HG03060 (cell line): Measurements from ENCODE around the gene COX5B.
A peak's percentile ranks its signal among the peaks of the same experiment; 100 is the strongest.
"Not testable (repeated sequence)": the region's sequence is repeated elsewhere in the genome, so short reads cannot be mapped to it uniquely, and the experiment has no call there.

Experiments used
- ATAC-seq: cut with Tn5 transposase; IDR thresholded peaks from one replicate; pipeline ENCODE4 v1.9.1; 2021; ENCODE audit warnings: low read depth, moderate number of reproducible peaks; ENCODE audit not compliant: unreplicated experiment

The COX5B gene

DNA sequence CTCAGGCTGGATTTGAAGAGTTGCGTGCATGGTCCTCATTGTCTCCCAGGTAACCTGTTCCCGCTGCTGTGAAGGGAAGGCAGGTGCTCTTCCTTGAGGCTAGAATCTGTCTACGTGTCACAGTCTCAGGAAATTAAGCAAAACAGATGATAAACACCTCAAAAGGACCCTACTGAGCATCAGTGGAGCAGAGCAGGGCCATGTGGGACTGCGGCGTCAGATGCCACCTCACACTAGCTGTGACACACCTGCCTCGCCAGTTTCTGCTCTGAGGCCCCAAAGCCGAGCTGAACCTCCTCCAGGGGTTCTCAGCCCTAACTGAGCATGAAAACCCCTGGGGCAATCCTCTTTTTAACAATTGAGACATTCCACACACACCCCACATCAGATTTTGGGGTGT lies 25.7 kb downstream of the COX5B start:
- no peak for ATAC-seq

DNA sequence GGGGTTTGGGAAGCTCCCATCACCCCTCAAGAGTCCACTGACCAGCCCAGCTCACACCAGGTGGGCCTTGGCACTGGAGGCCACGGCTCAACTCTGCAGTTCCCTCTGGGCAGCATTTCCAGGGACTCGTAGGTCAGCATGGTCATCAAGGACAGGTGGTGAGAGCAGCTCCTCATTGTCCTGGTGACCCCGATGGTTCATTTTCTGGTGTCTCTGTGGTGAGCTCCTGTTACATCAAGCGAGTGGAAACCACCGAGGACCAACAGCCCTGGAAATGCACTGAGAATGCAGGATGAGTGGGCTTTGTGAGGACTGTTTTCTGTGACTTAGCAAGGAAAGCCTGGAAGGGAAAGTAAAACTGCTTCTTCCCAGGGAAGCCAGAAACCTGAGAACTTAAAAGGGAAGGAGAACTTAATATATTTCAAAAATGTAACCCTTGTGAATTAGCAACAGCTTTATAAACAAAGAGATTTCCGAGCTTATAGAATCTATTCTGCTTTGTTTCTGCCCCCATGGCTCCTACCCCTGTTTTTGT lies 26.8 kb downstream of the COX5B start:
- not testable (repeated sequence) for ATAC-seq

DNA sequence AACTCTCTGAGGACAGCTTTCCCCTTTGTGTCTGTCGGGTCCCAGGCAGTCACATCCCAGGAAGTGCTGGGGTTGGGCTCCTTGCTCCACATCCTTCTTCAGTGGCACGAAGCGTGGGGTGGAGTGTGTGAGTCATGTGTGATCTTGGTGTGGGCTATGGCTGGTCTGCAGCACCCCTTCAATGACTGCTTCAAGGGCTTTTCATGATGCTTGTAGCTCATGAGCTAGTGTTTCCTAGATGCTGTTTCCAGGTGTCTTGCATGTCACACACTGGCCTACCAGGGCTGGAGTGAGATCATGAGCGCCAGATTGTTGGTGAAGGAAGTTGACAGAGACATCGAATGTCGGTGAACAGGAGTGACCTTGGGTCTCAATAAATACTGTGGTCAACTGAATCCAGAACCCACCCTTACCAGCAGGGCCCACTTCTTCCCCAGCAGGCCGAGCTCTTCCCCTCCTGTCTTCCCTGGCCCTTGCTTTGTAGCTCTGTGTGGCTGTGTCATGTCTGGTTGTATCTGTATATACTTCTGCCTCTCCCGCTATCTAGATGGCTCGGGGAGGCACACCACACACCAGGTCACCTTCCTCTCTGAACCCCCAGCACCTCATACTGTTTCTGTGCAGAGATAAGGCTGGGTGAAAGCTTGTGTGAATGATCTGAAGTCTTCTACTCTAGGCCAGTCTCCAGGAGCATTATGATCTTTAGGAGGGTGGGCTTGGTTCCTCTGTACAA lies 27.5 kb downstream of the COX5B start:
- ATAC-seq = no peak

- ATAC-seq = no peak
Measured at GRCh38 chr2:97673915-97674283, 28.0 kb downstream of the COX5B start.

- no peak for ATAC-seq
Measured at GRCh38 chr2:97675430-97676113, 29.7 kb downstream of the COX5B start.

- no peak for ATAC-seq
Measured at GRCh38 chr2:97676620-97677019, 30.8 kb downstream of the COX5B start.

DNA sequence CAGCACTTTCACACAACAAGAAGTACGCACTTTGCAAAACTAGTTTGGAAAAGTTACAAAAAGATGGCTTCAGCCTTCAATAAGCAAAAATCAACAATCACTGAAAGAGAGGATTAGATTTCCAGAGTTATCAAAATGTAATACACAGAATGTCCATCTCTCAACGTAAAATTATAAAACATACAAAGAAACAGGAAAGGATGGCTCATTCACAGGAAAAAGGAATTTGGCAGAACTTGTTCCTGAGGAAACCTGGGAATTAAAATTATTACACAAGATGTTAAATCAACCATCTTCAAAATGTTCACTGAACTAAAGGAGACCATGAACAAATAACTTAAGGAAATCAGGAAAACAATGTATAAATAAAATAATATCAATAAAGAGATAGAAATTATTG lies 31.6 kb downstream of the COX5B start:
- no peak for ATAC-seq

GRCh38 chr2:97678298-97678697 lies 32.4 kb downstream of the COX5B start:
- no peak for ATAC-seq

DNA sequence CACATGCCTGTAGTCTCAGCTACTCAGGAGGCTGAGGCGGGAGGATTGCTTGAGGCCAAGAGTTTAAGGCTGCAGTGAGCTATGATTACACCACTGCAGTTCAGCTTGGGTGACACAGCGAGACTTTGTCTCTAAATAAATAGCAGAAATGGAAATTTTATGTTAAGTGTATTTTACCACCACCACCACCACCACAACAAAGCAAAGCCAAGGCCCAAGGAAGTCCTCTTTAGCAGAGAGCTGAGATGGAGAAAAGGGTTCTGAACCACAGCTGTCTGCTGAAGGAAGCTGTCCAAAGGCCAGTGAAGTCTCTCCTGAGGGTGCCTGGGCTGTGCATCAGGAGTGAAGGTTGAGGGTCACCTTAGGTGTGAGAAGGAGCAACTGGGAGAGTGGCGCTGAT lies 41.4 kb downstream of the COX5B start:
- ATAC-seq = not testable (repeated sequence)

DNA sequence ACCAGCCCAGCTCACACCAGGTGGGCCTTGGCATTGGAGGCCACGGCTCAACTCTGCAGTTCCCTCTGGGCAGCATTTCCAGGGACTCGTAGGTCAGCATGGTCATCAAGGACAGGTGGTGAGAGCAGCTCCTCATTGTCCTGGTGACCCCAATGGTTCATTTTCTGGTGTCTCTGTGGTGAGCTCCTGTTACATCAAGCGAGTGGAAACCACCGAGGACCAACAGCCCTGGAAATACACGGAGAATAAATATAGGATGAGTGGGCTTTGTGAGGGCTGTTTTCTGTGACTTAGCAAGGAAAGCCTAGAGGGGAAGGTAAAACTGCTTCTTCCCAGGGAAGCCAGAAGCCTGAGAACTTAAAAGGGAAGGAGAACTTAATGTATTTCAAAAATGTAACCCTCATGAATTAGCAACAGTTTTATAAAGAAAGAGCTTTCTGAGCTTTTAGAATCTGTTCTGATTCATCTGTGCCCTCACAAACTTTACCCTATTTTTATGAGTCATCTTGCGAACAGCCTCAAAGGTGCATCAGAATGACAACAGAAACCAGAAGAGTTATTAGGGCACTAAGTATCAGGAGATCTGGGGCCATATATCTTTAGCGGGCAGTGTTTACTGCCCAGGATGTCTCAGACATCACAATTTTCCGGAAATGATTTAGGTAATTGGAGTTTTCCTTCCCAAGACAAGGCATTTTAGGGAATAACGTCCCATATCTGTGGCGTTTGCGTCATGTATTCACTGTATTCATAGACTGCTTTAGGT lies 42.4 kb downstream of the COX5B start:
- peak; percentile 62 for ATAC-seq

DNA sequence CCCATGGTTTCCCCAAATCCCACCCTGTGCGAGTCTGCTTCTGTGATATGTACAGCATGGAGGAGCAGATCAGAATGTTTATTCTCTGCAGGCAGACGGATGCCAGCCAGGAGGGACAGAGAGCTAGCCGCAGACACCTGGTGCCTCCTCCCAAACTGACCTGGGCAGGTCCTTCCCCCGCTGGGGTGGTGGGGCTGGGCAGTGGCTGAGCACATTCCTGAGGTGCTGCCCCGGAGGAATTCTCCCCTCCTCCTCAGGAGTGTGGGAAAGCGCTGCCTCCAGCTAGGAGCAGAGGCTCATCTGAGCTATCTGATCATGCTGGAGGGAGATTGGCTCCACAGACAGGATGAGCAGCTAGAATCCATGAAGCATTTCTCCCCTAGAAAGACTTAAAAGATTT lies 45.3 kb downstream of the COX5B start:
- ATAC-seq = no peak

DNA sequence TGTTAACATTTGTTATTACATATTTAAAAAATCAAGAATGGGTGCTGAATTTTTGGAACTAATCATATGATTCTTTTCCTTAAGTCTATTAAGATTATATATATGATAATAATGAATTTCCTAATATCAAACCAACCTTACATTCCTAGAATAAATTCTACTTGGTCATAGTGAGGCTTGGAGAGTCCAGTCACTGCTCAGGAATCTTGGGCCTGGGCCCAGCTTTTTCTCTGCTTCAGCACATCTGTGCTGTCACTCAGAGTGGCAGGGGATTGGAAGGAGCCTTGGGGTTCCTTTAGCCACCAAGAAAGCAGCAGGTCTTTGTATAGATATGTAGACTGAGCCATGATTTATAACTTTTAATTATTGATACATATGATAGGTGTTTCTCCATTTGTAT lies 47.6 kb downstream of the COX5B start:
- ATAC-seq = no peak

DNA sequence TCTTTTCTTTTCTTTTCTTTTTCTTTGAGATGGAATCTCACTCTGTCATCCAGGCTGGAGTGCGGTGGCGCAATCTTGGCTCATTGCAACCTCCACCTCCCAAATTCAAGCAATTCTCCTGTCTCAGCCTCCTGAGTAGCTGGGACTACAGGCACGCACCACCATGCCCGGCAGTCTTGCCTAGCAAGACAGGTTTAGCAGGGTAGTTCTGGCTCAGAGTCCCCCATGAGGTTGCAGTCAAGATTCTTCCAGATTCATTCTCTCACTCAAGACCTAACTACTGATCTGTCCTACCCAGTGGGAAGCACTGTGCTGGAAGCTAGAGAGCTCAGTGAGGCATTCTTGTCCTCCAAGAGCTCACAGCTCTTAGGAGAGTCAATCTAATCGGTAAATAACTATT lies 49.9 kb downstream of the COX5B start:
- no peak for ATAC-seq

DNA sequence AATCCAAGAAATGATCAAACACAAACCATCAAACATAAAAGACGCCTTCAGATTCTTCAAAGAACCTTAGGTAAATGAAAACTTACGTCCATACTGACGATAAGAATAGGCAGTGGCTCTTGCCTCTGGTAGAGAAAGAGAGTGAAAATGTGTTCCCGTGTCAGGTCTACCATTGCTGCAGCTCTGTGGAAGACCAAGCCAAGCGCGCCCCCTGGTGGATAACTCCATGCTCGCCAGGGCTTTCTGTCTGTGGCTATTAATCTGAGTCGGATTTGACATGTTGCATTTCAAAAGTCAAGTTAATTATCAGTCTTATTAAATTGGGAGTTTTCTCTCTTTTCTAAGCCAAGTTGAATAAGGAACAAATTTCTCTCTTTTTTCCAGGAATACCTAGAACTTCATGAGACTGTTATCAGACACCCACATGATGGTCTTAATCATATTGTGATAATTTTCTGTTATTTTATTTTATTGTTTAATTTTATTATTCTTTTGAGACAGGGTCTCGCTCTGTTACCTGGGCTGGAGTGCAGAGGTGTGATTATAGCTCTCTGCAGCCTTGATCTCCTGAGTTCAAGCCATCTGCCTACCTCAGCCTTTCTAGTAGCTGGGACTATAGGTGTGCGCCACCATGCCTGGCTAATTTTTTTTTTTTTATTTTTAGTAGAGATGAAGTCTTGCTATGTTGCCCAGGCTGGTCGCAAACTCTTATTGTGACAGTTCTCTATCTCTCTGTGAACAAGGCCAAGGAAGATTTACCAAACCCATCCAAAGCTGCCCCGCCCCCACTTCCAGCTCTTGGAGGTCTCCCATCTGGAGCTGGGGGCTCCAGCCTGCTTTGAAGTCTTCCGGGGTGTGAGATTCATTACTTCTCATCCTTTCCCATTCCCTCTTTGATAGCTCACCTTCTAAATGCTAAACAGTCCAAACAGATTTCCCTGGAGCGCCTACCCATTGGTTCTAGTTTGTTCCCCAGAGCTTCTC lies 51.7 kb downstream of the COX5B start:
- no peak for ATAC-seq
